Stimulated activated CD8-positive, alpha-beta memory T cell treated with anti-CD3 and anti-CD28 coated beads, Interleukin-7, amount 100 ng/mL, for 48 hours (primary cell): ENCODE results near the gene PCP2.
"Not testable (repeated sequence)": the region's sequence is repeated elsewhere in the genome, so short reads cannot be mapped to it uniquely, and the experiment has no call there.

Experiments used
- DNase-seq, 2 donors: peaks; one replicate each; pipeline ENCODE4 v3.0.0-alpha.2; 2020; ENCODE audit warnings: low read depth in 1 of 2; ENCODE audit errors: extremely low read depth in 1 of 2

The PCP2 gene

GRCh38 chr19:7662657-7663056 lies 29.1 kb upstream of the PCP2 start:
- no peak for DNase-seq

- DNase-seq: no peak
Measured at GRCh38 chr19:7661744-7662538, 28.4 kb upstream of the PCP2 start.

GRCh38 chr19:7658219-7658686 lies 24.7 kb upstream of the PCP2 start:
- peak in 1 of 2 donors; percentile 35 for DNase-seq

DNA sequence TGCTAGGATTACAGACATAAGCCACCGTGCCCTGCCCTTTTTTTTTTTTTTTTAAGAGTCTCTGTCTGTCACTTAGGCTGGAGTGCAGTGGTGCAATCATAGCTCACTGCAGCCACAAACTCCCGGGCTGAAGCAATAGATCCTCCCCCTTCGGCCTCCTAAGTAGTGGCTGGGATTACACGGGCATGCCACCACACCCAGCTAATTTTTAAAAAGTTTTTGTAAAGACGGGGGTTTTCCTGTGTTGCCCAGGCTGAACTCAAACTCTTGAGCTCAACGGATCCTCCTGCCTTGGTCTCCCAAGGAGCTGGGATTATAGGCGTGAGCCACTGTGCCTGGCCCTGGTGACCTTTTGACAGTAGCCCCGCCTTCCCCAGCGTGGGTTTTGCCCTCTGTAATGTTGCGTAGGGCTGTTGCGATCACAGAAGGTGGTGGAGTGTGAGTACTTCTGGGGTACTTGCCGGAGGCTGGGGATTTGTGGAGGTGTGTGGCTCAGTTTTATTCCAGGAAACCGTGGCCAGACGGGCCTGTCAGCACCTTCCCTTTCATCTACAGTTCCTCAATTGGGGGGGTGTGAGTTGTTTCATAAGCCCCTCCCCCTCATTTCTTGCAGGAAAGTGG lies 23.7 kb upstream of the PCP2 start:
- peak in 1 of 2 donors; percentile 51 for DNase-seq

- DNase-seq: no peak
Measured at GRCh38 chr19:7655581-7655980, 22.1 kb upstream of the PCP2 start.

DNA sequence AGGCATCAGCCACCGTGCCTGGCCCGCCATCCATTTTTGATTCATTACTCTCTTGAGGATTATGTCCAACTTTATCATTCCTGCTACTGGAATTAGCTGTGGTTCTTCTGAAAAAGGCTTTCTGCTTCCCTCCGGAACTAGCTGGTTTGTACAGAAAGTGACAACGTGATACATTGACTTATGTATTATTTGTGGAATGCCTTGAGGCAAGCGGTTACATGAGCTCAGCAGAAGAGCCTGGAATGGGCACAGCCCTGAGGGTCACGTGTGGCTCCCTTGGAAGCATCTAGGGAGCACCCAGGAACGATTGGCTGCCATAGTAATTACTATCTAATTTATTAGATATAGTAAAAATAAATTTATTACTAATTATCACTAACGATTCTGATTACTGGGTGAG lies 20.9 kb upstream of the PCP2 start:
- no peak for DNase-seq

DNA sequence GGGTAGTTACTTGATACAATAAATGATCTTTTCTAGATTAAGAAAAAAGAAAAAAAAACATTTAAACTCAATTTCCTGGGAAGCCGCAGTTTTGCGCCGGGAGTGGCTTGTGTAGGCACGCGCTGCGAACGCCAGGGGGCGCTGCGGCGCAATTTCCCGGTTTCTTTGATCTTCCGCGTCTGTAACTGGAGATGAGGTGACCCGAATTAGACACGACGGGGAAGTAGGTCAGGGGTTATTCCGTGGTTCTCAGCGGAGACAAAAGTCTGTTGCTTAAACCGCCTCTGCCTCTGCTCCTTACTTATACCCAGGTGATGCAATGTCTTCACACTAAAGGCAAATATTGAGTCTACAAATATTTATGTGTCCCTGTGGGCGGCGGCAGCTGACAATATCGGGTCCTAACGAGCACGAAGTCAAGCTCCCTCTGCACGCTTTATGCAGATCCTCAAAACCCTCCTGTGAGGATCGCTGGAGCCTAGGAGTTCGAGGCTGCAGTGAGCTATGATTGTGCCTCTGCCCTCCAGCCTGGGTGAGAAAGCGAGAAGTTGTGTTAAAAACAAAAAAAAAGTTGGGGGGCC lies 18.6 kb upstream of the PCP2 start:
- peak in 1 of 2 donors; percentile 53 for DNase-seq

- no peak for DNase-seq
Measured at GRCh38 chr19:7650148-7650547, 16.6 kb upstream of the PCP2 start.

GRCh38 chr19:7648265-7649014 lies 14.9 kb upstream of the PCP2 start:
- no peak for DNase-seq

DNA sequence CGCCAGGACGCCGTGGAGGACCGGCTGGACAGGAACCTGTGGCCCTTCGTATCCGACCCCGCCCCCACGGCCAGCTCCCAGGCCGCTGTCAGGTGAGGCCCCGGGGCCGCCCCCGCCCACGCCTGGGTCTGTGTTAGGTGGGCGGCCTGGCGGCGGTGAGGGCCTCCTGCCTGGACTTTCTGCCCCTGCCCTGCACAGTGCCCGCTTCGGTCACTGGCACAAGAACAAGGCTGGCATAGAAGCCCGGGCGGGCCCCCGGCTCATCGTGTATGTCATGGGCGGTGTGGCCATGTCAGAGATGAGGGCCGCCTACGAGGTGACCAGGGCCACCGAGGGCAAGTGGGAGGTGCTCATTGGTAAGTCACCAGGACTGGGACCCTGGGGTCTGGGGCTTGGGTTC lies 13.6 kb upstream of the PCP2 start:
- DNase-seq: no peak

- no peak for DNase-seq
Measured at GRCh38 chr19:7646426-7646700, 12.8 kb upstream of the PCP2 start.

GRCh38 chr19:7645656-7646425 lies 12.3 kb upstream of the PCP2 start:
- no peak for DNase-seq

DNA sequence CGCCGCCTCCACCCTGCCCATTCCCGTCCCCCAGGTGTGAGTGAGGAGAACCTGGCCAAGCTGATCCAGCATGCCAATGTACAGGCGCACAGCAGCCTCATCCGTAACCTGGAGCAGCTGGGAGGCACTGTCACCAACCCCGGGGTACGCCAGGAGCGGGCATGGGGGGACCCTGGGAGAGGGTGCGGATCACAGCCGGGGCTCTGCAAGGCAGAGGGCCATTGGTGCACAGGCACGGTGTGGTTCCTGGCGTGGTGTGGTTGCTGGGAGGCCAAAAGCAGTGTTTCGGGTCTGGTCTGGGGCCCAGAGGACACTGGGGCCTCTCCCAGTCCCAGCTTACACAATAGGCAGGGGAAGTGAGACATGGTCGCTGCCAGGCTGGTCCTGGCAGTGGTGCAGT lies 11.6 kb upstream of the PCP2 start:
- DNase-seq: no peak

GRCh38 chr19:7644550-7644877 lies 11.0 kb upstream of the PCP2 start:
- no peak for DNase-seq

- DNase-seq: not testable (repeated sequence)
Measured at GRCh38 chr19:7643629-7644549, 10.4 kb upstream of the PCP2 start.

DNA sequence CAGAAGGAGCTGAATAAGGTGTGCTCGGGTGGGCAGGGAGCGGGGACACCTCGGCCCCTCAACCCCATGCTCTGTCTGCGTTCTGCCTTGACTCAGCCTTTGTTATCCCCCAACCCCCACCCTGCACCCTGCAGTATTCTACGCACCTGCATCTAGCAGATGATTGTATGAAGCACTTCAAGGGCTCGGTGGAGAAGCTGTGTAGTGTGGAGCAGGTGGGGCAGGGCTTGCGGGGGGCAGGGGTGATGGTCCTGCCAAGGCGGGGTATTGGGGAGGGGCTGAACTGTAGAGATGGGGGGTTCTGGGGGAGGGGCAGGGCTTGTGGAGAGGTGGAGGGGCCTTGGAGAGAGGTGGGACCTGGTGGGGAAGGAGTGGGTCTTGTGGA lies 9.5 kb upstream of the PCP2 start:
- DNase-seq: no peak

DNA sequence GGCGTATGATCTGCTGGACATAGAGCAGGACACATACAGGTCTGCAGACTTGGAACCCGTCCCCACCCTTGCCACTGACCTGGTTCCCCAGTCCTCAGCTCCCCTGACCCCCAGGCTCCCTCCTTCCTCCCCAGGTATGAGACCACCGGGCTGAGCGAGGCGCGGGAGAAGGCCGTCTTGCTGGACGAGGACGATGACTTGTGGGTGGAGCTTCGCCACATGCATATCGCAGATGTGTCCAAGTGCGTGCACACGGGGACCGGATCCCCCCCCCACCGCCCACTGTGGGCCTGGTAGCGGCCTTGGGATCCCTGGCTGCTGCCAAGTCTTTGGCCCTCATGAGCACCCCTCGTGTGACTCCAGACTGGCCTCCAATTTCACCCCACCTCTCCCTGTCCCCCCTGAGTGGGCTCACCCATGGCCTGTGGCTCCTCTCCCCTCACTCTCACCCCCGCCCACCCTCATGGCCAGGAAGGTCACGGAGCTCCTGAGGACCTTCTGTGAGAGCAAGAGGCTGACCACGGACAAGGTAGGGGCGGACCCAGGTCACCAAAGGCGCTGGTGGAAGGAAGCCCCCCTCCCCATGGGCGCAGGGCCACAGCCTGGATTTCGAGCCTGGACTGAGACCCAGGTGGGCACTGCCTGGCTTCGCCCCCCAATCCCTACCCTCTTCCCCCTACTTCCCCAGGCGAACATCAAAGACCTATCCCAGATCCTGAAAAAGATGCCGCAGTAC lies 8.9 kb upstream of the PCP2 start:
- no peak for DNase-seq

DNA sequence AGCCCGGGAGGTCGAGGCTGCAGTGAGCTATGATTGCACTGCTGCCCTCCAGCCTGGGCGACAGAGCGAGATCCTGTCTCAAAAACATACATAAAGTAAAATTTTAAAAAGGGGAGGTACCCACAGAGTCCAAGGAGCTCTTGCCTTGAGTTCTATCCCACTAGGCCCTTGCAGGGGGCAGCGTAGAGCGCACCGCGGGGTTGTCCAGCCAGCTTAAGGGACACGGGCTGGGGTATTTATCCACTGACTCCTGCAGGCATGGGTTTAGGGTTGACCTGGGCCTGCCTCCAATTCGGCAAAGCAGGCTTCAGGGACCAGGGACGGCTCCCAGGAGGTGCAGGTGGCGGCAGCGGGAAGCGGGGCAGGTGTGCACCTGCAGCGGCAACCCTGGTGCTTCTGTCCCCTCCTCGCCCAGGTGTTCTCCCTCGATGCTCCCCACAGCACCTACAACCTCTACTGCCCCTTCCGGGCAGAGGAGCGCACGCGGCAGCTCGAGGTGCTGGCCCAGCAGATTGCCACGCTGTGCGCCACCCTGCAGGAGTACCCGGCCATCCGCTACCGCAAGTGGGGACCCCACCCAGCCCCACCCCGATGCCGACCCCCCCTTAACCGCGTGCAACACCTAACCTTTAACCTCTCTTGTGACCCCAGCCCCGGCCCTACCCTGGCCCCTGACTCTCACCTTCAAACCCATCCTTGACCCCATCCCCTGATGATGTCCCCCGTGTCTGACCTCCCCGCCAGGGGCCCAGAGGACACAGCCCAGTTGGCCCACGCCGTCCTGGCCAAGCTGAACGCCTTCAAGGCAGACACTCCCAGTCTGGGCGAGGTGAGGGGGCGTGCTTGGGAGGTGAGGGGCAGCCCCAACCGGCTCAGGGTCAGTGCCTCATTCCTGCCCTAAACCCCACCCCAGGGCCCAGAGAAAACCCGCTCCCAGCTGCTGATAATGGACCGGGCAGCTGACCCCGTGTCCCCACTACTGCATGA lies 8.1 kb upstream of the PCP2 start:
- no peak for DNase-seq
